ENCODE measurements around the gene ZNF33B. TPM values are rescaled to one million over a fixed set of nuclear protein-coding genes. Genes with fewer than 3 reads are reported as not detected.

ZNF33B gene
- total RNA-seq, 4 donors from 2014 or later: 14.3 to 63.3 (median 28.7) TPM

DNA sequence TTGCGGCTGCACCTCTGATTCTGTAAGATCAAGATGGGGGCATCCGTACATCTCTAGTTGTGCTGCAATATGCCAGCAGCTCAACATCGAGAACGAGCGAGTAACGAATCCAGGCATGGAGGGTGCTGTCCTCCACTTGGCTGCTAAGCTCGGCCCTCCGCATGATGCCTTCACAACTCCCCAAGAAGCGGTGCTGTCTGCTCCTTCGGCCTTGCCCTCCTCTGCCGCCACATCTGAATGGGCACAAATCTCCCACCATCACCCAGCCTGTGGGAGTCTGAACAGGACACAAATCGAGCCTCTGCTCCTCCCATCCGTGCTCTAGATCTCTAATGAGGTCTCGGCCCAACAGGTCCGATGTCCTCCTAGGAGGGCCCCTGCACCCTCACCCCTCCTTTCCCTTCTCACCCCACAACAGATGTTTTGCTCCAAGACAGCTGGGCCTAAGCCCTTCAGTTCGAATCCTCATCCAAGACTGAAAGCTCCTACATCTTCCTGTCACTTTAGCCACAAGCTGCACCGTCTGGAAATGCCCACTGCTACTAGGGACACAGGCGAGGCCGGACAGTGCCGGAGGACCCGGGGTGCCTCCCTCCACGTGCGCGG lies 86.7 kb downstream of the ZNF33B start:
- no peaks in the 10 kb centered on the region for H3K27me3 ChIP-seq
- H3K27ac ChIP-seq: no peak overlapping the region
- TF ChIP-seq POLR2A (IDR thresholded peaks at IDR 0.05) (no peak), EP300 (IDR thresholded peaks at IDR 0.05) (no peak), POLR2AphosphoS5 (IDR thresholded peaks at IDR 0.05) (no peak)
- TF ChIP-seq, protein P1, sequence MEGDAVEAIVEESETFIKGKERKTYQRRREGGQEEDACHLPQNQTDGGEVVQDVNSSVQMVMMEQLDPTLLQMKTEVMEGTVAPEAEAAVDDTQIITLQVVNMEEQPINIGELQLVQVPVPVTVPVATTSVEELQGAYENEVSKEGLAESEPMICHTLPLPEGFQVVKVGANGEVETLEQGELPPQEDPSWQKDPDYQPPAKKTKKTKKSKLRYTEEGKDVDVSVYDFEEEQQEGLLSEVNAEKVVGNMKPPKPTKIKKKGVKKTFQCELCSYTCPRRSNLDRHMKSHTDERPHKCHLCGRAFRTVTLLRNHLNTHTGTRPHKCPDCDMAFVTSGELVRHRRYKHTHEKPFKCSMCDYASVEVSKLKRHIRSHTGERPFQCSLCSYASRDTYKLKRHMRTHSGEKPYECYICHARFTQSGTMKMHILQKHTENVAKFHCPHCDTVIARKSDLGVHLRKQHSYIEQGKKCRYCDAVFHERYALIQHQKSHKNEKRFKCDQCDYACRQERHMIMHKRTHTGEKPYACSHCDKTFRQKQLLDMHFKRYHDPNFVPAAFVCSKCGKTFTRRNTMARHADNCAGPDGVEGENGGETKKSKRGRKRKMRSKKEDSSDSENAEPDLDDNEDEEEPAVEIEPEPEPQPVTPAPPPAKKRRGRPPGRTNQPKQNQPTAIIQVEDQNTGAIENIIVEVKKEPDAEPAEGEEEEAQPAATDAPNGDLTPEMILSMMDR (IDR thresholded peaks at IDR 0.05): no peak
- H3K36me3 ChIP-seq: peaks cover 4% of the 10 kb centered on the region
- 54% methylated on average over 24 of the region's 24 CpGs for WGBS
- H3K9me3 ChIP-seq: no peaks in the 10 kb centered on the region
- no peak for DNase-seq (ENCODE audit: low spot score in 2 of 2)
- peak overlapping the region; percentile 88 for H3K4me3 ChIP-seq
- peaks cover 24% of the 10 kb centered on the region for H3K4me1 ChIP-seq

DNA sequence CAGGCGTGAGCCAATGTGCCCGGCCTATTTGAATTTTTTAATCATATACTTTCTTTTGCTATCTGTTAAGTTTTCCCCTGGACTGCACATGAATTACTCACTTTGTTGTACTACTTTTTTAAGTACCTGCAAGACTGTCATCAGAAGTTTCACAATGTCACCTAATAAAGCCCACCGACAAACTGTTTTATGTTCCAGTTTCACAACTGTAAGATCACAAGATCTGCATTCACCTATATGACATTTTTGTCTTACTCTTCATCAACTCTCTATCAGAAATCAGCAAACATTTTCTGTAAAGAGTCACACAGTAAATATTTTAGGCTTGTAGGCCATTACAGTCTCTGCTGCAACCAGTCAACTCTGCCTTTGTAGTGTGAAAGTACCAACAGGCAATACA lies 88.5 kb downstream of the ZNF33B start:
- H3K4me1 ChIP-seq: peaks cover 24% of the 10 kb centered on the region
- H3K27ac ChIP-seq: no peak overlapping the region
- no peak overlapping the region for H3K4me3 ChIP-seq
- H3K27me3 ChIP-seq: no peaks in the 10 kb centered on the region
- peaks cover 8% of the 10 kb centered on the region for H3K9me3 ChIP-seq
- no peak for DNase-seq (ENCODE audit: low spot score in 2 of 2)
- H3K36me3 ChIP-seq: peaks cover 4% of the 10 kb centered on the region
- TF ChIP-seq EP300 (IDR thresholded peaks at IDR 0.05) (no peak), POLR2AphosphoS5 (IDR thresholded peaks at IDR 0.05) (no peak), POLR2A (IDR thresholded peaks at IDR 0.05) (no peak)
- TF ChIP-seq, protein P1 (IDR thresholded peaks at IDR 0.05): no peak
- WGBS: 93% methylated on average over 3 of the region's 3 CpGs

DNA sequence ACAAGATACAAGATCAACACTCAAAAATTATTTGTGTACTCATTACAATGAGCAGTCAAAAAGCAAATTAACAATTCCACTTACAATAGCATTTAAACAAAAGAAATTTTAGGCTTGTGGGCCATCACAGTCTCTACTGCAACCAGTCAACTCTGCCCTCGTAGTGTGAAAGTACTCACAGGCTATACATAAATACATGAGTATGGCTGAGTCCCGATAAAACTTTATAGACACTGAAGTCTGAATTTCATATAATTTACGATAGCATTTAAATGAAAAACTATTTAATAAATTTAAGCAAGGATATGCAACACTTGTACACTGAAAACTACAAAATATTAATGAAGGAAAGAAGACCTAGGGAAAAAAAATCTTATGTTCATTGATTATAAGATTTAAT lies 90.1 kb downstream of the ZNF33B start:
- no peak for TF ChIP-seq POLR2A (IDR thresholded peaks at IDR 0.05)
- TF ChIP-seq, protein P1 (IDR thresholded peaks at IDR 0.05): no peak
- no peak for TF ChIP-seq POLR2AphosphoS5 (IDR thresholded peaks at IDR 0.05)
- no peak for TF ChIP-seq EP300 (IDR thresholded peaks at IDR 0.05)
- Histone ChIP-seq H3K27ac (no peak overlapping the region), H3K4me3 (no peak overlapping the region), H3K9me3 (peaks cover 13% of the 10 kb centered on the region), H3K27me3 (no peaks in the 10 kb centered on the region), H3K4me1 (peaks cover 21% of the 10 kb centered on the region), H3K36me3 (peaks cover 7% of the 10 kb centered on the region)
- DNase-seq (ENCODE audit: low spot score in 2 of 2): no peak
- WGBS: 96% methylated on average over 3 of the region's 3 CpGs

DNA sequence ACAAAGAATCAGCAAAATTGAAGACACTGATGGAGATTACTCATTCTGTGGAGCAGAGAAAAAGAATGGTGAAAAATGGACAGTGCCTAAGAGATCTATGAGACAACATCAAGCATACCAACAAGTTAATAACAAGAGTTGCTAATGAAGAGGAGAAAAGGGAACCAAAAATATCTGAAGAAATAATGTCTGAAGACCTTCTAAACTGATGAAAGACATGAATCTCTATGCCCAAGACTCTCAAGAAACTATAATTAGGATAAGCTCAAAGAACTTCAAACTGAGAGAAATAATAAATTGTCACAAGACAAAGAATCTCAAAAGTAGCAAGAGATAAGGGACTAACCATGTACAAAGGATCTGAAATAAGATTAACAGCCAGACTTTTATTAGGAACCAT lies 93.4 kb downstream of the ZNF33B start:
- Histone ChIP-seq H3K4me3 (no peak overlapping the region), H3K27ac (no peak overlapping the region), H3K36me3 (peaks cover 7% of the 10 kb centered on the region), H3K4me1 (peaks cover 3% of the 10 kb centered on the region), H3K9me3 (peaks cover 41% of the 10 kb centered on the region), H3K27me3 (no peaks in the 10 kb centered on the region)
- DNase-seq (ENCODE audit: low spot score in 2 of 2): no peak
- no peak for TF ChIP-seq EP300 (IDR thresholded peaks at IDR 0.05)
- TF ChIP-seq POLR2A (IDR thresholded peaks at IDR 0.05): no peak
- TF ChIP-seq, protein P1 (IDR thresholded peaks at IDR 0.05): no peak
- TF ChIP-seq POLR2AphosphoS5 (IDR thresholded peaks at IDR 0.05): no peak

DNA sequence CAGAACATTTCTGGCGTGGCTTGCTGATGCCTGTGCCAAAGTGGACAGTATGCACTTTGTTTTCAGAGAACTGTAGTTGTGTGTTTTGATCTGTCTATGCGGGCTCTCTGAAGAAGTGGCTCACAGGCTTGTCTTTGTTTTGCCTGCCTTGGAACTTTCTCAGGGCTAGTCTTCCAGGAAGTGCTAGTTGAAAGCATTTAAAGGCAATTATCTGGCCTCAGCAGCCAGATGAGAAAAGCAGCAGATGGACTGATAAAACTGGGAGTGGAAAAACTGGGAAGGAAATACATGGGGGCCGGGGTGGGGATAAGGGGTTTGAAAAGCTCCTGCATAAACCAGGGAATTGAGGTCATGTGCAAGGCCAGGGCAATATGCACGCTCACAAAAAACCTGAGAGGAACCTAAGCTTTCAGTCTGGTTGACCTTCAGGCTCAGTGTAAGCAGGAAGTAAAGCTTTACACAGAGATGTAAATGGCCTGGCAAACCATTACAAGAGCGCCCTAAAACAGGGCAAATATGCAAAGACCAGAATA lies 94.5 kb downstream of the ZNF33B start:
- Histone ChIP-seq H3K9me3 (peaks cover 45% of the 10 kb centered on the region), H3K4me3 (no peak overlapping the region), H3K36me3 (peaks cover 16% of the 10 kb centered on the region), H3K4me1 (no peaks in the 10 kb centered on the region), H3K27me3 (no peaks in the 10 kb centered on the region), H3K27ac (no peak overlapping the region)
- DNase-seq (ENCODE audit: low spot score in 2 of 2): no peak
- TF ChIP-seq EP300 (IDR thresholded peaks at IDR 0.05) (no peak), POLR2A (IDR thresholded peaks at IDR 0.05) (no peak), POLR2AphosphoS5 (IDR thresholded peaks at IDR 0.05) (no peak)
- TF ChIP-seq, protein P1 (IDR thresholded peaks at IDR 0.05): no peak
- WGBS: 80% methylated on average over 5 of the region's 5 CpGs

Other genes starting within 250 kb of the ZNF33B start
- 10 to 100 TPM; 15.8 to 20.4 (median 17.4) TPM for gene BMS1, start 144.2 kb upstream of the ZNF33B start, total RNA-seq

All from suprapubic skin (tissue), 4 donors.